ENCODE results near the gene CKS1B.

CKS1B gene

GRCh38 chr1:155005076-155006011, 30.9 kb downstream of the CKS1B start:
- FAIRE-seq, result no peak
- DNase-seq (ENCODE audit: insufficient read length, low spot score), result no peak
- TF ChIP-seq, protein P1, sequence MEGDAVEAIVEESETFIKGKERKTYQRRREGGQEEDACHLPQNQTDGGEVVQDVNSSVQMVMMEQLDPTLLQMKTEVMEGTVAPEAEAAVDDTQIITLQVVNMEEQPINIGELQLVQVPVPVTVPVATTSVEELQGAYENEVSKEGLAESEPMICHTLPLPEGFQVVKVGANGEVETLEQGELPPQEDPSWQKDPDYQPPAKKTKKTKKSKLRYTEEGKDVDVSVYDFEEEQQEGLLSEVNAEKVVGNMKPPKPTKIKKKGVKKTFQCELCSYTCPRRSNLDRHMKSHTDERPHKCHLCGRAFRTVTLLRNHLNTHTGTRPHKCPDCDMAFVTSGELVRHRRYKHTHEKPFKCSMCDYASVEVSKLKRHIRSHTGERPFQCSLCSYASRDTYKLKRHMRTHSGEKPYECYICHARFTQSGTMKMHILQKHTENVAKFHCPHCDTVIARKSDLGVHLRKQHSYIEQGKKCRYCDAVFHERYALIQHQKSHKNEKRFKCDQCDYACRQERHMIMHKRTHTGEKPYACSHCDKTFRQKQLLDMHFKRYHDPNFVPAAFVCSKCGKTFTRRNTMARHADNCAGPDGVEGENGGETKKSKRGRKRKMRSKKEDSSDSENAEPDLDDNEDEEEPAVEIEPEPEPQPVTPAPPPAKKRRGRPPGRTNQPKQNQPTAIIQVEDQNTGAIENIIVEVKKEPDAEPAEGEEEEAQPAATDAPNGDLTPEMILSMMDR (IDR thresholded peaks at IDR 0.05; ENCODE audit: insufficient read depth, missing control alignments), result no peak

DNA sequence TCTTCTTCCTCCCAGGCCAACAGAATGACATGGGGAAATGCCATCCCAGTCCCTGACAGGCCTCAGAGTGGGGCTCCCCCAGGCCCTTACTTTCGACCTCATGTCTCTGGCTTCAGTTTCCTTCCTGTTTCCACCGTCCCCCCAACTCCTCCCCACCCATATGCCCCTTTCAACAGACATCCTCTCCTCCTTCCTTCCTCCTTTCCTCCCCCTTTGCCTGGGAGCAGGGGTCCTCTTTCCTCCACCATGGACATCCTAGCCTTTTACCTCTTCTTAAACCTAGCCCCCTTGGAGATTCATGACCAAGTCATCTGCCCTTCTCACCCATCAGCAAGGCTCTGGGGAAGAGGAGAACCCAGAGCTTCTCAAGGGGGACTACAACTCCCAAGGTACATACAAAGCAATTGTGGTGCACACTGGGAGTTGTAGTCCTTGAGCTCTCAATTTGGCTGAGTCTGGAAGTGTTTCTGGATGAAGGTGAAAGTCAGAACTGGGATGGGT, 32.2 kb downstream of the CKS1B start:
- DNase-seq (ENCODE audit: insufficient read length, low spot score) (no peak), FAIRE-seq (no peak)
- TF ChIP-seq, protein P1 (IDR thresholded peaks at IDR 0.05; ENCODE audit: insufficient read depth, missing control alignments), result no peak

- FAIRE-seq, result no peak
- DNase-seq (ENCODE audit: insufficient read length, low spot score), result no peak
- TF ChIP-seq, protein P1 (IDR thresholded peaks at IDR 0.05; ENCODE audit: insufficient read depth, missing control alignments), result no peak
Observed at GRCh38 chr1:155007251-155007828, 32.9 kb downstream of the CKS1B start.

GRCh38 chr1:155008015-155008941, 33.8 kb downstream of the CKS1B start:
- no peak for FAIRE-seq
- no peak for DNase-seq (ENCODE audit: insufficient read length, low spot score)

DNA sequence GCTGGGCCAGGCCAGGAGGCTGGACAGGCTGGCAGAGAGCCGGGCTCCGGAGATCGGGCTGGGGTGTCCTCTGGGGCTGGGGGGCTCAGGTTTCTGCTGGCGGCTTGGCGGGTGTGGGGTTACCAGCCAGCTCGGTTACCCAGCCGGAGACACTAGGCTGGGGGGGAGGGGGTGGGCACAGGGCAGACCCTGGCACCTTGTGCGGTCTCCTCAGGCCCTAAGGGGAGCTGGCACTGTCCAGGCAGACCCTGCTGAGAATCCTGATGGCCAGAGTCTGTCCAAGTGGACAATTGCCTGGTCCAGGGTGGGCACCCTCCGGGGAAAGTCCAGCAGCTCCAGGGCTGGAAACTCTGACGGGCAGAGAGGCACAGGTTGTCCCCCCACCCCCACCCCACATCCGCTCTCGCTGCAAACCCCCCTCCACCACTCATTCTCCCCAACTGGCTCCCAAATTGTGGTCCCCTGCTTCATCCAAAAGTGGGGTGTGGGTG, 34.8 kb downstream of the CKS1B start:
- DNase-seq (ENCODE audit: insufficient read length, low spot score) (no peak), FAIRE-seq (no peak)
- TF ChIP-seq, protein P1 (IDR thresholded peaks at IDR 0.05; ENCODE audit: insufficient read depth, missing control alignments), result no peak

More at GRCh38 chr1:155008015-155008941, 33.8 kb downstream of the CKS1B start:
- TF ChIP-seq, protein P1 (IDR thresholded peaks at IDR 0.05; ENCODE audit: insufficient read depth, missing control alignments), result no peak

GRCh38 chr1:155009742-155010141, 35.3 kb downstream of the CKS1B start:
- no peak for FAIRE-seq
- DNase-seq (ENCODE audit: insufficient read length, low spot score), result no peak
- TF ChIP-seq, protein P1 (IDR thresholded peaks at IDR 0.05; ENCODE audit: insufficient read depth, missing control alignments), result no peak

Data from D721Med (cell line).